Central memory CD8-positive, alpha-beta T cell (primary cell): ENCODE results near the gene C1QTNF1.
A peak's percentile ranks its signal among the peaks of the same experiment; 100 is the strongest.

ENCODE experiments used
- ATAC-seq: fragments of 150-1000 bp; cut with Tn5 transposase; replicated peaks from 2 replicates; pipeline ENCODE4 v1.10.0; 2022; ENCODE audit warnings: mild to moderate bottlenecking, moderate FRiP score, moderate number of reproducible peaks; ENCODE audit not compliant: poor library complexity, severe bottlenecking; ENCODE audit errors: extremely low read depth
- DNase-seq, 2 donors: peaks; one replicate each; pipeline ENCODE4 v3.0.0; 2021; ENCODE audit warnings: low spot score in 2 of 2
- H3K27ac Mint-ChIP-seq: one replicate; pipeline ENCODE4 v1.8.0; 2022; ENCODE audit warnings: low read depth, mild to moderate bottlenecking, moderate library complexity, mixed read lengths
- H3K27me3 Mint-ChIP-seq: one replicate; pipeline ENCODE4 v1.8.0; 2022; ENCODE audit warnings: mixed read lengths
- H3K36me3 Mint-ChIP-seq: one replicate; pipeline ENCODE4 v1.8.0; 2022; ENCODE audit warnings: mild to moderate bottlenecking, moderate library complexity, mixed read lengths; ENCODE audit not compliant: insufficient read depth
- H3K4me1 Mint-ChIP-seq: one replicate; pipeline ENCODE4 v1.8.0; 2022; ENCODE audit warnings: mixed read lengths
- H3K4me3 Mint-ChIP-seq: one replicate; pipeline ENCODE4 v1.8.0; 2022; ENCODE audit warnings: mild to moderate bottlenecking, moderate library complexity, mixed read lengths
- H3K9me3 Mint-ChIP-seq: one replicate; pipeline ENCODE4 v1.8.0; 2022; ENCODE audit warnings: mixed read lengths

Gene C1QTNF1

GRCh38 chr17:79074649-79075445 lies 50.9 kb downstream of the C1QTNF1 start, which contains the start of gene ENGASE:
TSS of gene ENGASE (plus strand) at chr17:79074824. CDS start at chr17:79074945, 121 bp downstream.
- ATAC-seq = peak; percentile 97
- Mint-ChIP-seq H3K36me3 (peaks cover 5% of the 10 kb centered on the region), H3K4me1 (peaks cover 12% of the 10 kb centered on the region), H3K27me3 (no peaks in the 10 kb centered on the region), H3K9me3 (no peaks in the 10 kb centered on the region), H3K27ac (peak within 1 kb of the TSS; percentile 51), H3K4me3 (peak within 1 kb of the TSS; percentile 76)
- peak; percentile 77 to 81 for DNase-seq

- no peaks in the 10 kb centered on the region for H3K9me3 Mint-ChIP-seq
- H3K27me3 Mint-ChIP-seq = no peaks in the 10 kb centered on the region
- ATAC-seq (peak; percentile 55), DNase-seq (no peak)
- peaks cover 12% of the 10 kb centered on the region for H3K4me1 Mint-ChIP-seq
- peak overlapping the region; percentile 27 for H3K27ac Mint-ChIP-seq
- H3K4me3 Mint-ChIP-seq = peak overlapping the region; percentile 76
- H3K36me3 Mint-ChIP-seq = peaks cover 7% of the 10 kb centered on the region
Observed at GRCh38 chr17:79075446-79075750, 51.4 kb downstream of the C1QTNF1 start.

- Mint-ChIP-seq H3K4me1 (peaks cover 12% of the 10 kb centered on the region), H3K27me3 (no peaks in the 10 kb centered on the region), H3K9me3 (no peaks in the 10 kb centered on the region), H3K4me3 (peak overlapping the region; percentile 76), H3K36me3 (peaks cover 12% of the 10 kb centered on the region), H3K27ac (peak overlapping the region; percentile 27)
- DNase-seq = no peak
- ATAC-seq = no peak
Observed at GRCh38 chr17:79075861-79076406, 52.0 kb downstream of the C1QTNF1 start.

DNA sequence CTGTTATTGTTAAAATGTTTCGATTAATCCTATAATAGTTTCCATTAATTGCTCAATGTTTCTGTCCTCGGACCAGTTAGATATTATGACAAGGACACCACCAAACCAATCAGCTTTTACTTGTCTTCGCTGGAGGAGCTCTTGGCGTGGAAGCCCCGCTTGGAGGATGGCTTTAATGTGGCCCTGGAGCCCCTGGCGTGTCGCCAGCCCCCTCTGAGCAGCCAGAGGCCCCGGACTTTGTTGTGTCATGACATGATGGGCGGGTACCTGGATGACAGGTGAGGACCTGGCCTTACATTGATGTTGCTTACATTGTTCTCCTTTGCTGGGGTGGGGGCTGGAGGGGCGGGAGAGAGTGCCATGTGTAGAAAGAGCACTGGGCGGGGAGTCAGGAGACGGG lies 53.6 kb downstream of the C1QTNF1 start:
- H3K4me1 Mint-ChIP-seq = peaks cover 12% of the 10 kb centered on the region
- no peak overlapping the region for H3K27ac Mint-ChIP-seq
- no peak for ATAC-seq
- no peak overlapping the region for H3K4me3 Mint-ChIP-seq
- peaks cover 17% of the 10 kb centered on the region for H3K36me3 Mint-ChIP-seq
- H3K9me3 Mint-ChIP-seq = no peaks in the 10 kb centered on the region
- H3K27me3 Mint-ChIP-seq = no peaks in the 10 kb centered on the region
- DNase-seq = no peak

GRCh38 chr17:79078476-79079190 lies 54.7 kb downstream of the C1QTNF1 start:
- no peak overlapping the region for H3K27ac Mint-ChIP-seq
- no peak for DNase-seq
- no peak overlapping the region for H3K4me3 Mint-ChIP-seq
- no peaks in the 10 kb centered on the region for H3K27me3 Mint-ChIP-seq
- H3K36me3 Mint-ChIP-seq = peaks cover 22% of the 10 kb centered on the region
- H3K4me1 Mint-ChIP-seq = peaks cover 12% of the 10 kb centered on the region
- H3K9me3 Mint-ChIP-seq = no peaks in the 10 kb centered on the region
- no peak for ATAC-seq

DNA sequence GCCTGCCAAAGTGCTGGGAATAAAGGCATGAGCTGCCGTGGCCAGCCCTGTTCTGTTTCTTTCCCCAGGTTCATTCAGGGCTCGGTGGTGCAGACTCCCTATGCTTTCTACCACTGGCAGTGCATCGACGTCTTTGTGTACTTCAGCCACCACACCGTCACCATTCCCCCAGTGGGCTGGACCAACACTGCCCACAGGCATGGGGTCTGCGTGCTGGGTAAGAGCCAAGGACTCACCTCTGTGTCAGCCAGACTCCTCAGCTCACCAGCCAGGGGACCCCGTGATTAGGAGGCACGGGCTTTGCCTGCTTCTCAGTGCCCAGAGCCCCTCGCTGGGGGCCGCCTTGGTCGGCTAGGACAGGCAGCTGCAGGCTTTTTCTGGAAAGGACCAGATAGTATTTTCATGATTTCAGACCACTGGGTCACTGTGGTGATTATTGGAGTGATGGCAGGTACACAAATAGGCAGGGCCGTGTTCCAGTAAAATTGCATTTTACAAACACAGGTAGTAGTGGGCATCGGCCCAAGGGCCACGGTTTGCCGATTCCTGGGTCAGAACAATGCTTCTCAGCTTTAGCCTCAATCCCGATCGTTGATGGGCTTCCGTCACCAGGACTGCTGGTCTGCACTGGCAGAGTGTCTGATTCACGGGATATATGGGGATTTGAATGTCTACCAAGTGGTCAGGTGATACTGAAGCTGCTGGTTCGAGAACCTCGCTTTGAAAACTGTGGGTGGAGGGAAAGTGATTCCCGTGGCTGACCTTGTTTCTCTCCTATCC lies 55.6 kb downstream of the C1QTNF1 start:
- H3K27me3 Mint-ChIP-seq = no peaks in the 10 kb centered on the region
- DNase-seq = no peak
- peaks cover 12% of the 10 kb centered on the region for H3K4me1 Mint-ChIP-seq
- no peaks in the 10 kb centered on the region for H3K9me3 Mint-ChIP-seq
- no peak for ATAC-seq
- no peak overlapping the region for H3K4me3 Mint-ChIP-seq
- H3K36me3 Mint-ChIP-seq = peaks cover 22% of the 10 kb centered on the region
- H3K27ac Mint-ChIP-seq = no peak overlapping the region

GRCh38 chr17:79080349-79080748 lies 56.4 kb downstream of the C1QTNF1 start:
- H3K9me3 Mint-ChIP-seq = no peaks in the 10 kb centered on the region
- H3K27me3 Mint-ChIP-seq = no peaks in the 10 kb centered on the region
- ATAC-seq = no peak
- H3K4me1 Mint-ChIP-seq = peaks cover 9% of the 10 kb centered on the region
- H3K27ac Mint-ChIP-seq = no peak overlapping the region
- DNase-seq = no peak
- H3K36me3 Mint-ChIP-seq = peaks cover 23% of the 10 kb centered on the region
- H3K4me3 Mint-ChIP-seq = no peak overlapping the region

- Mint-ChIP-seq H3K36me3 (peaks cover 24% of the 10 kb centered on the region), H3K27ac (no peak overlapping the region), H3K27me3 (no peaks in the 10 kb centered on the region), H3K4me1 (peaks cover 4% of the 10 kb centered on the region), H3K4me3 (no peak overlapping the region), H3K9me3 (no peaks in the 10 kb centered on the region)
- ATAC-seq (no peak), DNase-seq (no peak)
Observed at GRCh38 chr17:79080761-79081290, 56.9 kb downstream of the C1QTNF1 start.

DNA sequence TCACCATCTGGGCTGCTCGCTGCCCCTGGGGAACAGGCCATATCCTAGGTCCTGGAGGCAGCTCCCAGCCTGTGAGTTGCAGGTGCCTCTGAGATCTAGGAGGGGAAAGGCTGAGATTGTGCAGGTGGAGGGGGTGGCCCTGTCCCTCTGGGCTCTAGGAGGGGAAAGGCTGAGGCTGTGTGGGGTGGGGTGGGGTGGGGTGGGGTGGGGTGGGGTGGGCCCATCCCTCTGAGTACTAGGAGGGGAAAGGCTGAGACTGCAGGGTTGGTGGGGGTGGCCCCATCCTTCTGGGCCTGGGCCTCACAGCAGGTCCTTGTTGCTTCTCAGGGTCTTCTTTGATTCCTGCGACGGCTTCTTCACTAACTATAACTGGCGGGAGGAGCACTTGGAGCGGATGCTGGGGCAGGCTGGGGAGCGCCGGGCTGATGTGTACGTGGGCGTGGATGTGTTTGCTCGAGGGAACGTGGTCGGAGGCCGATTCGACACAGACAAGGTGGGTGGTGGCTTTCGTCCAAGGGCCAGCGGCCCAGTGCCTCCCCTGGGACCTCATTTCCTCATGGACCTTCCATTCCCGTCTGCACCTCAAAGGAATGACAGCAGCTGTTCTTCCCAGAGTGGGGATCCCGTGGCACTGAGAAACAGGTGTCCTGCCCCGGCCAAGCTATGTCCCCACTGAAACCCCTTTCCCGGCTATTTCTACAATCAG lies 57.8 kb downstream of the C1QTNF1 start:
- Mint-ChIP-seq H3K36me3 (peaks cover 23% of the 10 kb centered on the region), H3K9me3 (no peaks in the 10 kb centered on the region), H3K27me3 (no peaks in the 10 kb centered on the region), H3K27ac (no peak overlapping the region), H3K4me3 (no peak overlapping the region), H3K4me1 (no peaks in the 10 kb centered on the region)
- DNase-seq = no peak
- ATAC-seq = no peak

DNA sequence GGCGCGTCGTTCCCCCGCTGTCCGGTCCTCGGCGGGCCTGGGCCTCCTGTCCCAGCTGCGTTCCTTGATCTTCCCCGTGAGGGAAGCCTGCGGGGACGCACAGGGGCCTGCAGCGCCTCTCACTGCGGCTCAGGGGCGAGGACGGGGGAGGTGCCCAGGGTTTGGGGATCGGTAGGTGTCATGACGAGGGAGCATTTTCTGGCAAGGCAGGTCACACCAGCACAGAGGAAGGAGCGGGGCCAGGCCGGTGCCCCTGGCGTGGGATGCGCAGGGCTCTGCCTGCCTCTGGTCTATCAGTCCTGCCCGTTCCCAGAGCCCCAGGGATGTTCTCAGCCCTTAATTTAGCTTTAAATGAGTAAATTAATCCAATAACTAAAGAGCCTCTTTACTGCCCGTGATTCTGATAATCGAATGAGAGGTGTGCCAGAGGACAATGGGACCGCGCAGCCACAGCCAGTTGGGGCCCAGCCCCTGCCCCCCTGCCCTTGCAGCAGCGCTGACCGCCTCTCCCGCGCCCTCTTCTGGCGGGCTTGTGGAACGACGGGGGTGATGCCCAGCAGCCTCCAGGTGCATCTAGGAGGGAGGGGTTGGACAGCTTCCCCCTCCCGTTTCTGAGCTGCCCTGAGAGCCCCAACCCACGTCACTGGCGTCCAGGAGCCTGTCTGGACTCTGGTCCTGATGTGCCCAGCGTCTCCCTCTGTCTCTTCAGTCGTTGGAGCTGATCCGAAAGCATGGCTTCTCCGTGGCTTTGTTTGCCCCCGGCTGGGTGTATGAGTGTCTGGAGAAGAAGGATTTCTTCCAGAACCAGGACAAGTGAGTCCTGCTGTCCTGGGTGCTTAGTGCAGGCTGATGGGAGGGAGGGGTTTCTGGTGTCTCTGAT lies 58.6 kb downstream of the C1QTNF1 start:
- ATAC-seq (no peak), DNase-seq (peak in 1 of 2 donors; percentile 44)
- H3K4me3 Mint-ChIP-seq = no peak overlapping the region
- H3K4me1 Mint-ChIP-seq = no peaks in the 10 kb centered on the region
- H3K27me3 Mint-ChIP-seq = no peaks in the 10 kb centered on the region
- peaks cover 23% of the 10 kb centered on the region for H3K36me3 Mint-ChIP-seq
- H3K9me3 Mint-ChIP-seq = no peaks in the 10 kb centered on the region
- no peak overlapping the region for H3K27ac Mint-ChIP-seq
